Smooth muscle cell (in vitro differentiated cells): ENCODE data around the gene ODR4. TPM values are rescaled to one million over a fixed set of nuclear protein-coding genes. Genes with fewer than 3 reads are reported as not detected.
"Not testable (repeated sequence)": the region's sequence is repeated elsewhere in the genome, so short reads cannot be mapped to it uniquely, and the experiment has no call there.

Experiments
- DNase-seq: peaks from one replicate; lab custom pipeline; 2025; ENCODE audit not compliant: unreplicated experiment; lab: John Stamatoyannopoulos, UW
- H2AFZ ChIP-seq: fragments of 200-600 bp; sonication (generic); 2 replicates; pipeline ENCODE4 v1.6.0; 2016; ENCODE audit warnings: antibody characterized with exemption, low read depth, mild to moderate bottlenecking
- H3F3A ChIP-seq: fragments of 200-600 bp; sonication (generic); 2 replicates; pipeline ENCODE4 v1.6.0; 2017; ENCODE audit warnings: antibody characterized with exemption, low read depth
- H3K27ac ChIP-seq: fragments of 200-600 bp; sonication (generic); 2 replicates; pipeline ENCODE4 v1.5.1; 2016; ENCODE audit warnings: low read depth, mild to moderate bottlenecking
- H3K27me3 ChIP-seq: fragments of 200-600 bp; sonication (generic); 2 replicates; pipeline ENCODE4 v1.6.1; 2016; ENCODE audit warnings: low read depth, mild to moderate bottlenecking
- H3K36me3 ChIP-seq: fragments of 200-600 bp; sonication (generic); 2 replicates; pipeline ENCODE4 v1.5.1; 2016; ENCODE audit warnings: low read depth
- H3K4me1 ChIP-seq: fragments of 200-600 bp; sonication (generic); 2 replicates; pipeline ENCODE4 v1.5.1; 2016; ENCODE audit warnings: low read depth
- H3K4me2 ChIP-seq: fragments of 200-600 bp; sonication (generic); 2 replicates; pipeline ENCODE4 v1.6.0; 2016; ENCODE audit warnings: mild to moderate bottlenecking
- H3K4me3 ChIP-seq: fragments of 200-600 bp; sonication (generic); 2 replicates; pipeline ENCODE4 v1.5.1; 2016; ENCODE audit warnings: mild to moderate bottlenecking
- H3K79me2 ChIP-seq: fragments of 200-600 bp; sonication (generic); 2 replicates; pipeline ENCODE4 v1.6.0; 2016; ENCODE audit warnings: low read depth, mild to moderate bottlenecking
- H3K9ac ChIP-seq: fragments of 200-600 bp; sonication (generic); 2 replicates; pipeline ENCODE4 v1.6.0; 2016; ENCODE audit warnings: low read depth
- H3K9me3 ChIP-seq: fragments of 200-600 bp; sonication (generic); replicated peaks from 2 replicates; pipeline ENCODE4 v1.5.1; 2016; ENCODE audit warnings: low read depth
- H4K20me1 ChIP-seq: fragments of 200-600 bp; sonication (generic); 2 replicates; pipeline ENCODE4 v1.6.0; 2016; ENCODE audit warnings: low read depth
- CTCF ChIP-seq: fragments of 200-600 bp; sonication (generic); IDR thresholded peaks from 2 replicates; pipeline ENCODE4 v1.5.1; 2017; ENCODE audit warnings: borderline replicate concordance, mild to moderate bottlenecking, antibody characterized with exemption; ENCODE audit not compliant: insufficient read depth, poor library complexity, severe bottlenecking
- WGBS: methylation state at CpG from one replicate; pipeline ENCODE4 v1.1.7; 2016; ENCODE audit warnings: low lambda C conversion rate; 5-methylcytosine and 5-hydroxymethylcytosine counted together
- polyA plus RNA-seq: library from polyadenylated mRNA; unstranded; fragments of >200 nt; fragmentation: Nextera tagmentation; extraction: Ambion mirVana; gene quantifications from 2 replicates; pipeline ENCODE4 v1.2.1, GENCODE V29; 2016
- total RNA-seq: library from RNA; depleted of rRNA; stranded (reverse); fragments of >200 nt; gene quantifications from 2 replicates; pipeline ENCODE4 v1.2.3, GENCODE V29; 2014

The ODR4 gene
- total and polyA plus RNA-seq, 2 experiments from 2014 or later: 17.5 to 36.9 TPM

- WGBS: 97% methylated on average over 1 of the region's 1 CpG
- Histone ChIP-seq H3K36me3 (peaks cover 28% of the 10 kb centered on the region), H3K79me2 (no peaks in the 10 kb centered on the region)
These were observed 15.3 kb downstream of the ODR4 start for GRCh38 chr1:186390925-186391324.

DNA sequence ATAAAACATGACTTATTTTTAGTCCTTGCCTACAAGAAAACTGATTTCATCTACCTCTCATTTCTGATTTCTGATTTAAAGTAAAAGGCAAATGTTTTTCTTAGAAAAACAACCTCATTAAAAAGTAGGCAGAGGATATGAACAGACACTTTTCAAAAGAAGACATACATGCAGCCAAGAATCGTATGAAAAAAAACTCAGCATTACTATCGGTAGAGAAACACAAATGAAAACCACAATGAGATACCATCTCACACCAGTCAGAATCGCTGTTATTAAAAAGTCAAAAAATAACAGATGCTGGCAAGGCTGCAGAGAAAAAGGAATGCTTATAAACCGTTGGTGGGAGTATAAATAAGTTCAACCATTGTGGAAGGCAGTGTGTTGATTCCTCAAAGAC is 16.2 kb downstream of the ODR4 start:
- no peaks in the 10 kb centered on the region for H3F3A ChIP-seq
- no peak for DNase-seq
- no peaks in the 10 kb centered on the region for H3K27me3 ChIP-seq
- H4K20me1 ChIP-seq: no peaks in the 10 kb centered on the region
- H3K4me3 ChIP-seq: no peak overlapping the region
- H3K4me1 ChIP-seq: no peaks in the 10 kb centered on the region
- H3K9me3 ChIP-seq: no peaks in the 10 kb centered on the region
- no peak overlapping the region for H2AFZ ChIP-seq
- WGBS: 96% methylated on average over 4 of the region's 4 CpGs
- H3K4me2 ChIP-seq: no peak overlapping the region
- TF ChIP-seq CTCF: no peak
- H3K79me2 ChIP-seq: no peaks in the 10 kb centered on the region
- peaks cover 28% of the 10 kb centered on the region for H3K36me3 ChIP-seq
- no peak overlapping the region for H3K27ac ChIP-seq
- H3K9ac ChIP-seq: no peak overlapping the region

More at GRCh38 chr1:186390925-186391324, 15.3 kb downstream of the ODR4 start:
- no peak overlapping the region for H3K9ac ChIP-seq
- no peaks in the 10 kb centered on the region for H3K9me3 ChIP-seq
- no peak overlapping the region for H3K4me3 ChIP-seq
- no peaks in the 10 kb centered on the region for H3K4me1 ChIP-seq
- no peak overlapping the region for H3K27ac ChIP-seq
- no peak overlapping the region for H2AFZ ChIP-seq
- no peak overlapping the region for H3K4me2 ChIP-seq
- no peak for DNase-seq
- no peaks in the 10 kb centered on the region for H3F3A ChIP-seq
- no peaks in the 10 kb centered on the region for H4K20me1 ChIP-seq
- no peaks in the 10 kb centered on the region for H3K27me3 ChIP-seq
- no peak for TF ChIP-seq CTCF

DNA sequence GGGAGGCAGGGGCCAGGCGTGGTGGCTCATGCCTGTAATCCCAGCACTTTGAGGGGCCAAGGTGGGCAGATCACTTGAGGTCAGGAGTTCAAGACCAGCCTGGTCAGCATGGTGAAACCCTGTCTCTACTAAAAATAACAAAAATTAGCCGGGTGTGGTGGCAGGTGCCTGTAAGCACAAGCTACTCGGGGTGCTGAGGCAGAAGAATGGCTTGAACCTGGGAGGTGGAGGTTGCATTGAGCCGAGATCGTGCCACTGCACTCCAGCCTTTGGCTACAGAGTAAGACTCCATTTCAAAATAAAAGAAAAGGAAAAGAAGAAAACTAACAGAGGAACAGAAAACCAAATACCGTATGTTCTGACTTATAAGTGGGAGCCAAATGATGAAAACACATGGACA is 17.1 kb downstream of the ODR4 start:
- not testable (repeated sequence) for H3K79me2 ChIP-seq, H3K4me2 ChIP-seq, H3K4me1 ChIP-seq, H4K20me1 ChIP-seq, H3K27ac ChIP-seq, H3K27me3 ChIP-seq, H3K4me3 ChIP-seq, DNase-seq, H3K9ac ChIP-seq, H3F3A ChIP-seq, H2AFZ ChIP-seq, H3K9me3 ChIP-seq
- peaks cover 36% of the 10 kb centered on the region for H3K36me3 ChIP-seq
- 96% methylated on average over 6 of the region's 6 CpGs for WGBS

GRCh38 chr1:186401446-186401845 is 25.8 kb downstream of the ODR4 start:
- not testable (repeated sequence) for H3K4me2 ChIP-seq, DNase-seq, H3K4me3 ChIP-seq, H3K9me3 ChIP-seq, H3K9ac ChIP-seq, H3K27me3 ChIP-seq, H2AFZ ChIP-seq, H3F3A ChIP-seq, H3K79me2 ChIP-seq, H4K20me1 ChIP-seq, H3K4me1 ChIP-seq, H3K27ac ChIP-seq
- WGBS: 96% methylated on average over 2 of the region's 2 CpGs
- peaks cover 31% of the 10 kb centered on the region for H3K36me3 ChIP-seq

DNA sequence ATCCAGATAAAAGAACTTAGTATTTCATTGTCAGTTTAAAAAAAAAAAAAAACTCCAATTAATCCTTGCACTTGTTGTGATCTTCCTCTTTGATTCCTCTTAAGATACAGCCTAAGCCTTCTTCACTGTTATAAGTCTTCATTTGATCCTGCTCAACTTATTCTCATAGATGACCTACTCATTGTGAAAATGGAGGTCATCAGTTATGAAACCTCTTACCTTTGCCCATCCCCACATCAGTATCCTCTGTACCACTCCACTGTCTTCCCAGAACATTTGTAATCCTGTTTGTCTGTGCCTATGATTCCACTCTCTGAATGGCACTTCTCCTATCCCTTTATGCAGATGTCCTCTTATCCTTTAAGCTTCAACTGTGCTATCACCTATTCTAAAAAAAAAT is 28.0 kb downstream of the ODR4 start:
- no peak for TF ChIP-seq CTCF
- Histone ChIP-seq H3K9me3 (no peaks in the 10 kb centered on the region), H3K4me3 (no peak overlapping the region), H2AFZ (no peak overlapping the region), H3F3A (no peaks in the 10 kb centered on the region), H3K4me2 (no peak overlapping the region), H3K27ac (no peak overlapping the region), H4K20me1 (no peaks in the 10 kb centered on the region), H3K27me3 (no peaks in the 10 kb centered on the region), H3K4me1 (no peaks in the 10 kb centered on the region), H3K36me3 (peaks cover 39% of the 10 kb centered on the region), H3K9ac (no peak overlapping the region), H3K79me2 (no peaks in the 10 kb centered on the region)
- DNase-seq: no peak
